Neural progenitor cell (in vitro differentiated cells): ENCODE measurements around the gene TMEM9B. TPM values are rescaled to one million over a fixed set of nuclear protein-coding genes. Genes with fewer than 3 reads are reported as not detected.

Experiments
- DNase-seq: peaks from one replicate; pipeline ENCODE4 v3.0.0-alpha.2; 2016; ENCODE audit warnings: low spot score
- H2AFZ ChIP-seq: fragments of 200-600 bp; sonication (generic); replicated peaks from 2 replicates; pipeline ENCODE4 v1.6.1; 2016; ENCODE audit warnings: antibody characterized with exemption
- H3F3A ChIP-seq: fragments of 200-600 bp; sonication (generic); 2 replicates; pipeline ENCODE4 v1.6.1; 2016; ENCODE audit warnings: antibody characterized with exemption, low read depth
- H3K27ac ChIP-seq: fragments of 200-600 bp; sonication (generic); 2 replicates; pipeline ENCODE4 v1.5.1; 2016; ENCODE audit warnings: mild to moderate bottlenecking
- H3K27me3 ChIP-seq: fragments of 200-600 bp; sonication (generic); 2 replicates; pipeline ENCODE4 v1.6.1; 2016; ENCODE audit warnings: mild to moderate bottlenecking, moderate library complexity
- H3K36me3 ChIP-seq: fragments of 200-600 bp; sonication (generic); 2 replicates; pipeline ENCODE4 v1.5.1; 2016
- H3K4me1 ChIP-seq: fragments of 200-600 bp; sonication (generic); 2 replicates; pipeline ENCODE4 v1.6.1; 2016; ENCODE audit warnings: mixed run types
- H3K4me2 ChIP-seq: fragments of 200-600 bp; sonication (generic); 2 replicates; pipeline ENCODE4 v1.6.1; 2016
- H3K4me3 ChIP-seq: fragments of 200-600 bp; sonication (generic); 2 replicates; pipeline ENCODE4 v1.5.1; 2016
- H3K79me2 ChIP-seq: fragments of 200-600 bp; sonication (generic); 2 replicates; pipeline ENCODE4 v1.6.1; 2016; ENCODE audit warnings: low read depth
- H3K9ac ChIP-seq: fragments of 200-600 bp; sonication (generic); 2 replicates; pipeline ENCODE4 v1.6.1; 2016
- H3K9me3 ChIP-seq: fragments of 200-600 bp; sonication (generic); 2 replicates; pipeline ENCODE4 v1.5.1; 2016; ENCODE audit warnings: low read depth
- H4K20me1 ChIP-seq: fragments of 200-600 bp; sonication (generic); 2 replicates; pipeline ENCODE4 v1.6.1; 2016; ENCODE audit warnings: low read depth
- H3K27ac Mint-ChIP-seq: 3 replicates; pipeline ENCODE4 v1.8.0; 2021; ENCODE audit warnings: mixed read lengths
- H3K27me3 Mint-ChIP-seq: 2 replicates; pipeline ENCODE4 v1.8.0; 2022; ENCODE audit warnings: low read depth, mild to moderate bottlenecking, inconsistent platforms, moderate library complexity, mixed read lengths; ENCODE audit not compliant: insufficient read depth
- H3K36me3 Mint-ChIP-seq: 3 replicates; pipeline ENCODE4 v1.8.0; 2021; ENCODE audit warnings: mixed read lengths
- H3K4me1 Mint-ChIP-seq: 3 replicates; pipeline ENCODE4 v1.8.0; 2021; ENCODE audit warnings: mixed read lengths
- H3K4me3 Mint-ChIP-seq: 3 replicates; pipeline ENCODE4 v1.8.0; 2021; ENCODE audit warnings: mild to moderate bottlenecking, moderate library complexity, mixed read lengths
- H3K9me3 Mint-ChIP-seq: 3 replicates; pipeline ENCODE4 v1.8.0; 2020; ENCODE audit warnings: mixed read lengths
- CTCF ChIP-seq: fragments of 200-600 bp; sonication (generic); IDR thresholded peaks from 2 replicates; pipeline ENCODE4 v1.5.1; 2017; ENCODE audit warnings: antibody characterized with exemption, mild to moderate bottlenecking
- EZH2 ChIP-seq: fragments of 200-600 bp; sonication (generic); IDR thresholded peaks from 2 replicates; pipeline ENCODE4 v1.6.1; 2017; ENCODE audit warnings: antibody characterized with exemption, mild to moderate bottlenecking, moderate library complexity
- EZH2phosphoT487 ChIP-seq: fragments of 200-600 bp; sonication (generic); IDR thresholded peaks from 2 replicates; pipeline ENCODE4 v1.6.1; 2017; ENCODE audit warnings: antibody characterized with exemption
- total RNA-seq: library from RNA; depleted of rRNA; stranded (reverse); fragments of >200 nt; gene quantifications from 2 replicates; pipeline ENCODE4 v1.2.3, GENCODE V29; 2015; ENCODE audit warnings: low replicate concordance

Gene TMEM9B
- total RNA-seq, 1 donor from 2014 or later = 17.6 TPM

- peaks cover 27% of the 10 kb centered on the region for H3K27me3 Mint-ChIP-seq
- no peak overlapping the region for H3K9ac ChIP-seq
- H2AFZ ChIP-seq = no peak overlapping the region
These were observed 43.8 kb upstream of the TMEM9B start for GRCh38 chr11:9008011-9008550.

GRCh38 chr11:9005087-9005486 is 40.8 kb upstream of the TMEM9B start:
- Mint-ChIP-seq H3K4me3 (peak overlapping the region; percentile 80), H3K9me3 (peaks cover 3% of the 10 kb centered on the region), H3K27ac (no peak overlapping the region), H3K36me3 (peaks cover 2% of the 10 kb centered on the region), H3K27me3 (peaks cover 30% of the 10 kb centered on the region), H3K4me1 (peaks cover 24% of the 10 kb centered on the region)
- H3K4me2 ChIP-seq = peak overlapping the region; percentile 85
- H3K4me1 ChIP-seq = peaks cover 27% of the 10 kb centered on the region
- no peak overlapping the region for H3K9ac ChIP-seq
- H3K36me3 ChIP-seq = no peaks in the 10 kb centered on the region
- TF ChIP-seq EZH2phosphoT487 (no peak), EZH2 (no peak), CTCF (no peak)
- peaks cover 8% of the 10 kb centered on the region for H4K20me1 ChIP-seq
- no peak for DNase-seq
- no peaks in the 10 kb centered on the region for H3K9me3 ChIP-seq
- H3F3A ChIP-seq = peaks cover 24% of the 10 kb centered on the region
- peaks cover 81% of the 10 kb centered on the region for H3K27me3 ChIP-seq
- H3K79me2 ChIP-seq = no peaks in the 10 kb centered on the region
- H2AFZ ChIP-seq = no peak overlapping the region
- no peak overlapping the region for H3K27ac ChIP-seq
- H3K4me3 ChIP-seq = peak overlapping the region; percentile 51

More at GRCh38 chr11:9008011-9008550, 43.8 kb upstream of the TMEM9B start:
- no peak overlapping the region for H3K4me3 ChIP-seq
- no peak for TF ChIP-seq EZH2phosphoT487
- no peak for TF ChIP-seq CTCF
- no peak for TF ChIP-seq EZH2
- H3K9me3 ChIP-seq = no peaks in the 10 kb centered on the region
- DNase-seq = no peak
- peaks cover 2% of the 10 kb centered on the region for H4K20me1 ChIP-seq
- H3K27ac Mint-ChIP-seq = no peak overlapping the region
- H3K27me3 ChIP-seq = peaks cover 51% of the 10 kb centered on the region
- peaks cover 12% of the 10 kb centered on the region for H3K9me3 Mint-ChIP-seq
- peaks cover 3% of the 10 kb centered on the region for H3K36me3 Mint-ChIP-seq
- H3K4me1 Mint-ChIP-seq = peaks cover 10% of the 10 kb centered on the region
- H3K36me3 ChIP-seq = no peaks in the 10 kb centered on the region
- H3K4me1 ChIP-seq = peaks cover 12% of the 10 kb centered on the region
- no peak overlapping the region for H3K4me2 ChIP-seq
- H3F3A ChIP-seq = peaks cover 18% of the 10 kb centered on the region
- no peaks in the 10 kb centered on the region for H3K79me2 ChIP-seq
- H3K4me3 Mint-ChIP-seq = no peak overlapping the region
- H3K27ac ChIP-seq = no peak overlapping the region

GRCh38 chr11:9004183-9004926 is 40.1 kb upstream of the TMEM9B start:
- no peak for TF ChIP-seq CTCF
- TF ChIP-seq EZH2phosphoT487 = peak; percentile 29
- peak; percentile 70 for TF ChIP-seq EZH2
- peak overlapping the region; percentile 53 for H2AFZ ChIP-seq
- H4K20me1 ChIP-seq = peaks cover 8% of the 10 kb centered on the region
- H3K79me2 ChIP-seq = no peaks in the 10 kb centered on the region
- Mint-ChIP-seq H3K9me3 (no peaks in the 10 kb centered on the region), H3K27ac (no peak overlapping the region), H3K4me1 (peaks cover 24% of the 10 kb centered on the region), H3K4me3 (peak overlapping the region; percentile 80), H3K36me3 (peaks cover 2% of the 10 kb centered on the region), H3K27me3 (peaks cover 30% of the 10 kb centered on the region)
- peak overlapping the region; percentile 51 for H3K4me3 ChIP-seq
- no peak overlapping the region for H3K27ac ChIP-seq
- no peaks in the 10 kb centered on the region for H3K9me3 ChIP-seq
- H3K27me3 ChIP-seq = peaks cover 84% of the 10 kb centered on the region
- peak overlapping the region; percentile 85 for H3K4me2 ChIP-seq
- no peaks in the 10 kb centered on the region for H3K36me3 ChIP-seq
- peak; percentile 74 for DNase-seq
- H3K4me1 ChIP-seq = peaks cover 27% of the 10 kb centered on the region
- H3K9ac ChIP-seq = no peak overlapping the region
- peaks cover 24% of the 10 kb centered on the region for H3F3A ChIP-seq
